GDM1 (cell line): Measurements from ENCODE around the gene CDSN.
A peak's percentile ranks its signal among the peaks of the same experiment; 100 is the strongest.

Experiments used
- DNase-seq: peaks from one replicate; lab custom pipeline; 2025; lab: John Stamatoyannopoulos, UW

CDSN gene

DNA sequence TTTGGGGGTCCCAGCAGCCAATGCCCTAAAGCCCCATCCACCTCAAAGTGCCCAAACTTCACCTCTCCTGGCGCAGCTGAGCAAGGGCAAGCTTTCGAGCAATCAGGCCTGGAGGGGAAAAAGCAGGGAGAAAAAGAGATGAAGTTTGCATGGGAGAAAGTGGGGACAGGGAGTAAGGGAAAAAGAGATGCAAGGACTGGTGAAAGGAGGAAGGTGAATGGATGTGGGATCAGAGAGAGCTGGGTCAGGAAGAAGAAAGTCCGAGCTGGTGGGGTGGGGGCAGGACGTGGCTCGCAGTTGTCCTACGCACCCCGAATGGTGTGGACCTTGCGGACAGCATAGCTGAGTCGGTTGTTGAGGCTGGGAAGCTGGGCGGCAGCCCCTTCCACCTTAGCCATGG, 25.1 kb upstream of the CDSN start:
- no peak for DNase-seq

DNA sequence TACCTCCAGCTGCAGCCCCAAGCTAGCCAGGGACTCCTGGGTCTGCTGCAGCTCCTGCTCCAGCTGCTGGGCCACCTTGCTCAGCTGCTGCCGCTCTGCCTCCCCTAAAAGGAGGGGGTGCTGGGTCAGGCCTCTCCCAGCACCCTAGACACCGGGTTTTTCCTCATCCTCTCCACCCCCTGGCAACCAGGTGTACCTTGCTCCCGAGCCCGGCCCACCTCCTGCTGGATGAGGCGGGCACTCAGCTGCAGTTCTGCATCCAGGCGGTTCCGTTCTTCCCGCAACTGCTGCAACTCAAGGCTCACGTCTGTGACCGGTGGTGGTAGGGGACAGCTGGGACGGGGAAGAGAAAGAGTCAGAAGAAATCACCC, 24.7 kb upstream of the CDSN start:
- DNase-seq: no peak

DNA sequence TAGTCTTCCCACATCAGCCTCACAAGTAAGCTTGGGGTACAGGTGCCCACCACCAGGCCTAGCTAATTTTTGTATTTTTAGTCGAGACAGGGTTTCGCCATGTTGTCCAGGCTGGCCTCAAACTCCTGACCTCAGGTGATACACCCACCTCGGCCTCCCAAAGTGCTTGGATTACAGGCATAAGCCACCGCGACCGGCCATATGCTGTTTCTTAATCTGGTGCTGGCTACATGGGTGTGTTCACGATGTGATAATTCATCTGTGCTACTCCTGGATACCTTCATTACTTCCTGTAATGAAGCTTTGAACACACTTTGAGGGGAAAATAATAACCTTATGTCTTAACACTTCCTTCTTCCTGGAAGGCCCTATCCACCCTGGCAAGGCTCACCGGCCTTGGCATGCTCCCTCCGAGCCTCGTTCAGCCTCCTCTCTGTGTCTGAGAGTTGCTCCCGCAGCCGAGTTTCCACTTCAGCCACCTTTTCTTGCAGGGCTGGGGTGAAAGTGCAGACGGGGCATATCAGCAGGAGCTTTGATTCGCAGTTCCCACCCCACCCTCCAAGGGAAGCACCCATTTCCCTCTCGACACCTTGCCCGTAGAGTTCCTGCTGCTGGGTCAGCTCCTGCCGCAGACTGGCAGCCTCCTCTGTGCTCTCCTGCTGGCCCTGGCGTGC, 24.2 kb upstream of the CDSN start:
- no peak for DNase-seq

DNA sequence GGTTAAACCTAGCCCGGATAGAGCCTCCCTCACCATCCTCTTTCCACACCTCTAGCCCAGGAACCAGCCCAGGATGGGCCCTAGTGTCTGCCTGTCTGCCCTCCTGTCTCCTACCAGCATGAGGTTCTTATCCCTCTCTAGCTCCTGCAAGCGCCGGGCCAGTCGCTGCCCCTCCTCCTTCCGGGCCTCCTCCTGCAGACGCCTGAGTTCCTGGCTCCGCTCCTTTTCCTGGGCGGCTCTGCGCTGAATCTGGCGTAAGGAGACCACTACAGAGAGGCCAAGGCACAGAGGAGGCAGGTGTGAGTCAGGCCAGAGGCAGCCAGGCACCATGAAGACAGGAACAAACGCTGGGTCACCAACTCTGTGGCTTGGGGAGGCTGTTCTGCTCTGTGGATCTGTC, 22.9 kb upstream of the CDSN start:
- no peak for DNase-seq

DNA sequence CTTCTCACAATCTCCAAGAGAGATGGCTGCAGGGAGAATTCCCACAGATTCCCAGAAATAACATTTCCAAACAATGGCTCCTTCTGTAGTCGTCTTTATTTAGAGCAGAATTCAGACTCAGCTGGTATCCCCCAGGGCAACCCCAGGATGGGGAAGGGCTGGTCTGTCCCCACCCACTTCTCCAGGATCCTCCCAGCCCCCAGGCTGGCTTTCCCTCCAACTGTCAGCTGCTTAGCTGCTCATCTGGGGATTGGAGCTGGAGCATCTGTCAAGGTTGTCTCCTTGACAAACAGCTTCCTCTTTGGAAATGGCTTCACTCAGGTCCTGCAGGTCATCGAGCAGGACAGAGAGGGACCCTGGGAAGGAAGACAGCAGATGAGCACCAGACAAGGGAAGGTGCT, 22.1 kb upstream of the CDSN start:
- no peak for DNase-seq

DNA sequence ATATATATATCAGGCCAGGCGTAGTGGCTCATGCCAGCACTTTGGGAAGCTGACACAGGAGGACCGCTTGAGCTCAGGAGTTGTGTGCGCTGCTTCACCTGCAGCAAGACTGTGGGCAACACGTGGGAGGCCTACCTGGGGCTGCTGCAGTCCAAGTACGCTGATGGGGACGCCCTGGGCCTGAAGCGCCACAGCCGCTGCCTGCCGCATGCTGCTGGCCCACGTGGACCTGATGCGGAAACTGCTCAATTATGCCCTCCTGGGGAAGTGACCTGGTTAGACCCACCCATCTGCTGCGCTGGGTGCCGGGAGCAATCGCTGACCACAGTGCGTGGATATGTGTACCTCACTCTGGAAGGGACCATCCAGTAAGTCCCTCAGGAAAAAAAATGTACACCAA, 20.4 kb upstream of the CDSN start:
- no peak for DNase-seq

DNA sequence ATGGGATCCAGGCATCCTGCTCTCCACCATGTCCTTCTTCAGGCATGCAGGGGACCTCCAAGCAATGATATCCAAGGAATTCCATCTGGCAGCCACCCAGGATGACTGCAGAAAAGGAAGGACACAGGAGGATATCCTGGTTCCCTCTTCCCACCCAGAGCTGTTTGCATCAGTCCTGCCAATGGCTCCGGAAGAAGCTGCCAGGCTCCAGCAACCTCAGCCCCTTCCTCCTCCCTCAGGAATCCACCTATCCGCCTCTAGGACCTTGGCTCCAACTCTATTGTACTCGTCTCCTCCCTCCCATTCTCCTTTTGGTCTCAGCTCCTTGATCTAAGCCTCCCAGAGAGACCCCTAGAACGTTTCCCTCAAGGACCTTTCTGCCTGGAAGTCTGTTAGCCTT, 19.4 kb upstream of the CDSN start:
- DNase-seq: no peak

DNA sequence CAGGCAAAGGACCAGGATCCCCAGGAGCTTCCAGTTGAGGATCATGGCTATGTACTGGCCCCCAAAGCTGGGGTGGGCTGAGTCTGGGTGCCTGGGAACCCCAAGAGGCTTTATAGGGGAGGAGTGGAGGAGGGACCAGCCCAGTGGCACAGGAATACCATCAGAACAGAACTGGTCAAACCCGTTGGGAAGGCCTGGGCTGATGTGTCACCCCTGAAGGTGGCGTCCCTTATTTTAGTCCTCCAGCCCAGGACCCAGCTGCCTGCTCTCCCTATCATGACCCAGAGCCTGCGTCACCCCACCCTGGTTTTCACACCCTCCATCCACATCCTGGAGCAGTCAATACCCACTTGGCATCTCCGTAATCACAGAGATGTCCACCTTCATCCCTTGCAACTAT, 18.7 kb upstream of the CDSN start, which contains the start of gene PSORS1C2:
Gene PSORS1C2 (minus strand): TSS at position 85 of the 400 bp plus-strand sequence. CDS start 40 bp downstream, at position 45.
- no peak for DNase-seq

DNA sequence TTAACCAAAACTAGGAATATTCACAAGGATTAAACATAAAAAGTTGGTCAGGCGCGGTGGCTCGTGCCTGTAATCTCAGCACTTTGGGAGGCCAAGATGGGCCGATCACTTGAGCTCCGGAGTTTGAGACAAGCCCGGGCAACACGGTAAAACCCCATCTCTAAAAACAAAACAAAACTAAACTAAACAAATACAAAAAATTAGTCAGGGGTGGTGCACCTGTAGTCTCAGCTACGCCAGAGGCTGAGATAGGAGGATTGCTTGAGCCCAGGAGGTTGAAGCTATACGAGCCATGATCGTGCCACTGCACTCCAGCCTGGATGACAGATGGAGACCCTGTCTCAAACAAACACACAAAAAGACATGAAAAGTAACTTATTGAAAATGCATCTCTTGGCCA, 15.5 kb upstream of the CDSN start:
- DNase-seq: no peak

DNA sequence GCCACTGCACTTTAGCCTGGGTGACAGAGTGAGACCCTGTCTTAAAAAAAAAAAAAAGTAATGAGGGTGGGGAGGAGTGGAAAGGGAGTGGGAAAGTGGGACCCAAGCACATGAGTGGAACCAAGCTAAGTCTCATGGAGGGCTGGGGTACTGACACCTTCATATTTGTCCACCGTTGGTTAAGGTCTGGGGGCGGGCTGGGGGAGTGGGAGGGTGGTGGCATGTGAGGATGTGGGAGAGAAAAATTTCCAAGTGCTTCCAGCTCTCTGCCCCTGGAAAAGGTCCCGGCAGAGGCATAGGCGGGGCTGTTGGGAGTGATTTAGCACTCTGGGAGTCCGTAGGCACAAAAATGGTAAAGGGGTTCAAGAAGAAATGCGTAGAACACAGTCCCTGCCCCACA, 12.6 kb upstream of the CDSN start:
- DNase-seq: no peak

DNA sequence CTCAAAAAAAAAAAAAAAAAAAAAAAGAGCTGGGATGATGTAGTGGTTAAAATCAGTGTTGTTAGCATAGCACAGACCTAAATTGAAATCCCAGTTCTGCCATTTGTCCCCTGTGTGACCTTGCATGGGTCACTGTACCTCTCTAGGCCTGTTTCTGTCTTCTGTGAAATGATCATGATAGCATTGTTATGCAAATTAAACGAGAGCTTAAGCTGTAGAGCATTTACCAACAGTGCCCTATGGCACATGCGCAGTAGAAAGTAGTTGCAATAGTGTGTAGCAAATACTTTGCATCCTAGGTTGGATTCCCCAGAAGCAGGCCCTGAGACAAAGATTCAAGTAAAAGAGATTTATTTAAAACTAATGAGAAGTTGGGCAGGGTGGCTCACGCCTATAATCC, 11.3 kb upstream of the CDSN start:
- DNase-seq: no peak

DNA sequence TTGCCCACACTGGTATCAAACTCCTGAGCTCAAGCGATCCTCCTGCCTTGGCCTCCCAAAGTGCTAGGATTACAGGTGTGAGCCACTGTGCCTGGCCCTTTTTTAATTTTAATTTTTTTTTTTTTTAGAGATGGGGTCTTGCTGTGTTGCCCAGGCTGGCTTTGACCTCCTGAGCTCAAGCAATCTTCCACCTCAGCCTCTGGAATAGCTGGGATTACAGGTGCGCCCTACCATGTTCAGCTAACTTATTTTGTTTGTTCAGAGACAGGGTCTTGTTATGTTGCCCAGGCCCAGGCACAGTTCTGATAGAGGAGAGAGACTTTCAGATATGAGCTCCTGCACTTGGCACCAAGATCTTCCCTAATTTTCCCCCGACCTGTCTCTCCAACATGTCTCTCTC, 10.5 kb upstream of the CDSN start:
- no peak for DNase-seq

DNA sequence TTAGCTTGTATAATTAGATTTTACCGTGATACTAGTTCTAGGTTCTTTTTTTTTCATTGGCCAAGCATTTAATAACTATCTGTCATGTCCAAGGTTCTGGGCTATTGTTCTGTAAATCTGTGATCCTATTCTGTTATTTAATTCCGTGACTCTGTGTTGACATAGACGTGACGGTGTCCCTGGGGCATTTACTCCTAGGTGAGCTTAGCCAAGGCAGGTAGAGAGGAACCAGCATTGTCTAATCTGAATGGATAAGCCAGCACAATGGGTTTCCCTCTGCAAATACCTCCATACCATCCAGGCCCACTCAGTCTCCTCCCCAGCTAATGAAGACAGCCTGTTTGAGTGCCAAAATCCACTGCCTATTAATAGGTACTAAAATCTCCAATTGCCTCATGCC, 8.9 kb upstream of the CDSN start:
- no peak for DNase-seq

DNA sequence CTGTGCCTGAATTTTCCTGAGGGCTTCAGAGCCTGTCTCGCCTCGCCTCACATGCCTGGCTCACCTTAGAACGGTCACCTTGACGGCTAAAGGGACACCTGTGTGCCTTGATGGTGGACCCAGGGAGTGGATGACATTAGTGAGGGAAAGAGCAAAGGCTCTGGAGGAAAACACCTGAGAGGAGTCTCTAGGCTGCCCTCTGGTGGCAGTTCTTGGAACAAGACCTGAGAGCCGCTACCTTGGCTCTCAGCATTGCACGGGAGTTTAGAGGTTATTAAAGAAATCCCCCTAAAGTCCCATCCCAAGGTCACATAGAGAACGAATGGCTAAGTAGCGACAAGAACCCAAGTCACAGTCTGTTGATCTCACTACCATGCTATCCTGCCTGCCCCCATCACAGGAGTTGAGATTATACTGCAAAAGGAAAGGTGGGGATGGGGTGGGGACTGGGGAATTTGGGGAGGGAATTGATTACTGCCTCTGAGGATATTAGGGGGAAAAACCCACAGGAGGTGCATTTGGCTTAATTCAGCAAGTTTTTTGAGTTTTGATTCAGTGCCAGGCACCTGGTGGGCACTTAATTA, 7.9 kb upstream of the CDSN start:
- no peak for DNase-seq

DNA sequence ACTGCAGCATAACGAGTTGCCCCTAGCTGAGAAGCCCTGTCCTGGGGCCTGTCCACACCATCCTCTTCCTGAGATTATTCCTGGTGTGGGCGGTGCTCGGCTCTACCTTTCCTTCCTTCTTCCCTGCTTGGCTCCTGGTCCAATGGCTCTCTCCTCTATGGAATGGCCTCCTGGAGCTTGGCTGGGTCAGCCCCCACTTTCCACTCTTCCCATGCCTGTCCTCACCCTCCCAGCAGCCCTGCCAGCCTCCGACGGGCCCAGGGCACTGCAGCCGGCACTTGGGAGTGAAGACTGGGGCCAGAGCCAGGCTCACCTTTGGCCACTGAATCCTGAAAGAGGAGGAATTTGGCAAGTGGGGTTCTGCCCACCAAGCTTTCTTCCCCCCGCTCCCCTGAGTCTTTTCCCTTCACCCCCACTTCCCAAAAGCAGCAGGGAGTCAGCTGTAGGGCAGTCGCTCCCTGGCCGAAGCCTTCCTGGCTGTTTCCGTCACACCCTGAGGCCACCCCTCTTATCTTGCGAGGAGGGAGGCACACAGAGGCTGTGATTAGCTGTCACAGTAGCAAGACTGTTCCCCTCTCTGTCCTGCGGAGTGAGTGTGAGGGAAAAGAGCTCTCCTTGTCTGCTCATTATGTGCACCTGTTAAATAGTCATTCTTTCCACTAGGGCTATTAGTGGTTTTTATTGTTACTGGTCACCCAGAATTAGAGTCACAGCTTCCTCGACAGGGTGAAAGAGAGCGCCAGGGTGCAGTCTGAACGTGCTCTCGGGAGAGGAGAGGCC, 6.3 kb upstream of the CDSN start:
- no peak for DNase-seq

DNA sequence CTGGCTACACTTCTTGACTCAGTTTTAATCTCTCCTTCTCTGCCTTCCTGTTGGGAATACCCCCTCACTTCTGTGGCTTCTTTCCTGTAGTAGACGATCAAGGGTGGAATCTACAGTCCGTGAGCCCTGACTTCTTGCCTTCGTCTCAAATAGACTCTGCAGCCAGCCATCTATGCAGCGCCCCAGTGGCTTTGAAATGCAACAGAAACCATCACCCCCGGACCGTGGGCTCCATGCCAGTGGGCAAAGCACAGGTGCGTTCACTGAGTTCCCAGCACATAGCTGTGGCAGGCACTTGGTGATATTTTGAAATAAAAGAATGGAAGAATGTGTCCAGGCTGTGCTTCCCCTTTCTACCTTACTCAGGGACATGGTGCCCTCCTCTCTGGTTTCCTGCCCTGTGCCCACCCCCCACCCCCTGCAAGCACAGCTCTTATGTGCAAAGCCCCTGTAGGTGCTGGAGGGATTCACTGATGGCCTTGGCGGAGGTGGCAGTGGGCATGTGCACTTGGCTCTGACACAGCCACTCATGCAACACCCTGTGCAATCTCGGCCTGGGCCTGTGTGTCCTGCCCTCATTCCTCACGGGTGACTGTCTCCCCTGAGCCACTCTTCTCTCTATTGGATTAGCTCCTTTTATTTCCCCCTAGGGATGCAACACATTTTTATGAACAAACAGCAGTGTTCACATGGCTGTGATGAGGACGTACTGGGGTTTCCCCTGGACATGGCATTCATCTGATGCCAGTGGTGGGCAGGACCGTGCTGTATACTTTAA, 5.5 kb upstream of the CDSN start:
- DNase-seq: peak; percentile 8

DNA sequence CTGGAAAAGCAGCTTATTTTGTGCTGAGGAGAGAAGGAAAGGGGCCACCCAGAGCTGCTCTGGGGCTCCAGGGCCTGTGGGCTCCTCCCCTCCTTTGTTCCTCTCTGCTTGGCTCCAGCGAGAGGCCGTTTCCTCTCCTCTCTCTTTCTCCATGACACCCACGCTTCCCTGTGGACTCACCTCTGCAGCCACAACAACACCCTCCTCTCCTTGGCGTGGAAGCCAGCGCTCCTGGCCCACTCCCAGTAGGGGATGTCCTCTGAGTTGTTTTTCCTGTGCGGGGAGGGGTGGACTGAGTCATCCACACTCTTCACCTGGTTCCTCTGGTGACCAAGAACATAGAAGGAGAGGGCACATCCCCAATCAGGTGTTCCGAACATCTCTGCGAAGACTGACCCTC, 4.9 kb upstream of the CDSN start:
- DNase-seq: no peak

DNA sequence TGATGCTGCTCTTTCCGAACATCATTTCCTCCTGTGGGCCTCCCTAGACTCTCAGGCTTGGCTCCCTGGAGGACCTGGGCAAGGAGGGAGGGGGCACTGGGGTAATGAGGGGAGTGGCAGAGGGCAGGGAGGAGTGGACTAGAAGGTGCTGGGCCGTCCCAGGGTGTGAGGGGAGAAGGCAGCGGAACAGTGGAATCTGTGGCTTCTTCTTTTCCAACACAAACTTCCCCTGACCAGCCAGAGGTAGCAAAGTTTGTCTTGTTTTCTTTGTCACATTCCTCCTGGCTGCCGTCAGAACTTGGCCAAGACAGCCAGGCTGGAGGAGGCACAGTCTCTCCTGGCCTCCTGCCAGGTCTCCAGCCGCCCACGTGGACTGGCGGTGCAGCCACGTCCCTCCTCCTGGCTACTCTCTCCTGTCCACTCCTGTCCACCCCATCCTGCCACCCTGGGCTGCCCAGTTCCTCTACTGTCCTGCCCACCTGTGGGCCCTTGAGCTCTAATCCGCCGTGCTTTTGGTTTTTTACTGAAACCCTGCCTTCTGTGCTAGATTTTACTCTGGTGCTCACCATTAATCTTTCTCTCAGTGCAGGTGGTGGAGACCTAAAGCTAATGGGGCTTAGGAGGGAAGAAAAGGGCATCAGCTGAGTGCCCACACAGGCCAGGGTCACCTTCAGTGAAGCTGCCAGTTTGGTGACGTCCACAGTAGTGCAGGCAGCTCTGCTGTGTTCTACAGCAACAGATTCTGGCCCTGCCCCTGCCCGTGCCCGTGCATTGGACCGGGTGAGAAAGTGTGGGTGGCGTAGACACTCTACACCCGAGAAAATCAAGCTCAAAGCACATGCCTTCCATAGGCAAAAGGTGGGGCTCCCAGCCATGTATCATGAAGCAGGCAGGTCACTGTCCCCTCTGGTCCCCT, 2.8 kb upstream of the CDSN start:
- no peak for DNase-seq

DNA sequence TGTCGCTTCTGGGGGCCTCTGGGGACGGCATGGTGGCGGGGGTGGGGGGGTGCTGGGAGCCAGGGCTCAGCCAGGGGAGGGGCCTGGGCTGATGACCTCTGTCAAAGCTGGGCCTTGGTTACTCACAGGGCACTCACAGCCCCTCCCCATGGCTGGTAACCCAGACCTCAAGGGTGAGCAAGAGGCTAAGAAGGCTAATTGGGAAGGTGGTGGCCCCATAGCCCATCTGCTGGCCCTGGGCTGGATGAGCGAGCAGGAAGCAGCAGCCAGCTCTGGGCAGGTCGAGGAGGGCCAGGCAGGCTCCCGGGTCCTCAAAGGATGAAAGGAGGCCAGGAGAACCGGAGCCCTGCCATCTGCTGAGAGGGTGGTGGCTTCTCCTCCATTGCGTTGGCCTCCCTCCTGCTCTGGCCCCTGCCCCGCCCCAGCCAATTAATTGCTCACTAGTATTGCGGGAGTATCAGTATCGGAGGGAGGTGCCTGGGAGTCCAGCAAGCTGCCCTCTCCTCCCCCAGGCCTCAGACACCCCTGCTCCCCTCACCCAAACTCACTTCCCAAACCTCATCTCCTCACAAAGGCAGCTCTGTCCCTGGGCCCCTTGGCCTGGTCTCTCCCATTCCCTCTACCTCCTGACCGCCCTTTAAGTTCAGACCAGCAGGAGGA, 1.0 kb upstream of the CDSN start:
- DNase-seq: no peak

DNA sequence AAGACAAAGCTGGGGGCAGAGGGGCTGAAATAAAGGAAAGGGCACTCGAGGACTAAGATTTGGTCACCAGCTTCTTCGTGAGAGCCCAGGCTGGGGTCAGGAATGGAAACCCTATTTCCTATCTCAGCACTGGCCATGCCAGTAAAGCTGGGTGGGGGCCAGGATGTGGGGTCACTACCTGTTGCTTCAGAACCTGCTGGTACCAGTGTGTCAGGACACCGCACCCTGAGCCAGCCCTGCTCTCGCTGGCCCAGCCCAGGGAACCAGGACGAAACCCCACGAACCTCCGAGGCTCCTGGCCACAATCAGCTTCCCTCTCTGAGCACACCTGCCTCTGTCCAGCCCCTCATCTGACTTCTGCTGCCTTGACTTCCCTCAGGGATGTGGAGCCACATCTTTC, 2.1 kb downstream of the CDSN start:
- no peak for DNase-seq
